Stimulated activated CD4-positive, alpha-beta T cell treated with anti-CD3 and anti-CD28 coated beads, Interleukin-12 subunit alpha, Interleukin-12 subunit beta, amount 100 ng/mL, for 48 hours (primary cell): ENCODE results near the gene USP5.
"Not testable (repeated sequence)": the region's sequence is repeated elsewhere in the genome, so short reads cannot be mapped to it uniquely, and the experiment has no call there.

ENCODE experiments used
- DNase-seq, 3 donors: peaks; one replicate each; pipeline ENCODE4 v3.0.0-alpha.2; 2020; ENCODE audit warnings: low read depth in 2 of 3, low spot score in 1 of 3

The USP5 gene

GRCh38 chr12:6865307-6865706 is 13.4 kb downstream of the USP5 start:
- not testable (repeated sequence) for DNase-seq

GRCh38 chr12:6866163-6866919 is 14.4 kb downstream of the USP5 start:
- no peak for DNase-seq

GRCh38 chr12:6866920-6867412 is 15.0 kb downstream of the USP5 start:
- DNase-seq: no peak

- DNase-seq: peak; percentile 68 to 78 (median 74)
Measured at GRCh38 chr12:6867413-6868210, 15.7 kb downstream of the USP5 start, which contains the start of gene TPI1. TPI1 (plus strand) TSS chr12:6867531; CDS start chr12:6867567, 36 bp downstream.

- no peak for DNase-seq
Measured at GRCh38 chr12:6868211-6869048, 16.5 kb downstream of the USP5 start.

- peak; percentile 74 to 88 (median 75) for DNase-seq
Measured at GRCh38 chr12:6869049-6870021, 17.4 kb downstream of the USP5 start.

GRCh38 chr12:6870304-6870703 is 18.4 kb downstream of the USP5 start:
- not testable (repeated sequence) for DNase-seq

- peak in 2 of 3 donors; percentile 35 to 47 for DNase-seq
Measured at GRCh38 chr12:6871052-6871957, 19.4 kb downstream of the USP5 start.

GRCh38 chr12:6872073-6873048 is 20.4 kb downstream of the USP5 start:
- DNase-seq: peak; percentile 67 to 85 (median 78)

GRCh38 chr12:6873094-6874014 is 21.4 kb downstream of the USP5 start, which contains the start of gene SPSB2:
SPSB2 (minus strand) TSS chr12:6873303; CDS start chr12:6872901, 402 bp downstream.
- peak; percentile 96 to 99 (median 99) for DNase-seq

- DNase-seq: not testable (repeated sequence)
Measured at GRCh38 chr12:6874015-6874368, 22.0 kb downstream of the USP5 start.

- DNase-seq: not testable (repeated sequence)
Measured at GRCh38 chr12:6879824-6880223, 27.9 kb downstream of the USP5 start.

- DNase-seq: no peak
Measured at GRCh38 chr12:6883252-6883651, 31.3 kb downstream of the USP5 start.

GRCh38 chr12:6883683-6884082 is 31.7 kb downstream of the USP5 start:
- DNase-seq: no peak

GRCh38 chr12:6884539-6884938 is 32.6 kb downstream of the USP5 start:
- no peak for DNase-seq

- not testable (repeated sequence) for DNase-seq
Measured at GRCh38 chr12:6886206-6886999, 34.5 kb downstream of the USP5 start.
